ENCODE measurements around the gene PARD3.
"Not testable (repeated sequence)": the region's sequence is repeated elsewhere in the genome, so short reads cannot be mapped to it uniquely, and the experiment has no call there.

Gene PARD3

DNA sequence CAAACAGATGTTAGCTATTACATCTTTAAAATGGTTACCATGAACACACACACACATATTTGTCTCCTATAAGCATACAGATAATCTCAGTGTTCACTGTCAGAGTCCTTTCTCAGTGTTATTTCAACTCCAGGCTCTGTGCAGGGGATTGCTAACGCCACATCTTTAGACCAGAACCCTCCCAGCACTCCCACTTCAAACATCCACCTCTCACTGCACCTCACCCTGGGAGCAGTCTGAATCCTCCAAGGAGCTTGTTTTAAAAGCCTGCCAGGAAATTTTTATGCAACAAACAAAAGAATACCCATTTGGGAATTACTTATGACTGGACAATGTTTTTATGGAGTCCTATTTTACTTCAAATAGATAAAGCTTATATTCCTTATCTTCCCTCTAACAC lies 107.4 kb downstream of the PARD3 start:
- FAIRE-seq: no peak

DNA sequence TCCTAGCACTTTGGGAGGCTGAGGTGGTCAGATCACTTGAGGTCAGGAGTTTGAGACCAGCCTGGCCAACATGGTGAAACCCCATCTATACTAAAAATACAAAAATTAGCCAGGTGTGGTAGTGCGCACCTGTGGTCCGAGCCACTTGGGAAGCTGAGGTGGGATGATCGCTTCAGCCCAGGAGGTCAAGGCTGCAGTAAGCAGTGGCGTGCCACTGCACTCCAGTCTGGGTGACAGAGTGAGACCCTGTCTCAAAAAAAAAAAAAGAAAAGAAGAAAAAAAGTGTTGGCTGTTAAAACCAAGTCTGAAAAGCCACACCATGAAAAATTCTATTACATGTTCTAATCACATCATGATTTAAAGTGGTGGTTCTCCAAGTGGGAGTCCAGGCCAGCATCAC lies 108.1 kb downstream of the PARD3 start:
- FAIRE-seq: not testable (repeated sequence)

DNA sequence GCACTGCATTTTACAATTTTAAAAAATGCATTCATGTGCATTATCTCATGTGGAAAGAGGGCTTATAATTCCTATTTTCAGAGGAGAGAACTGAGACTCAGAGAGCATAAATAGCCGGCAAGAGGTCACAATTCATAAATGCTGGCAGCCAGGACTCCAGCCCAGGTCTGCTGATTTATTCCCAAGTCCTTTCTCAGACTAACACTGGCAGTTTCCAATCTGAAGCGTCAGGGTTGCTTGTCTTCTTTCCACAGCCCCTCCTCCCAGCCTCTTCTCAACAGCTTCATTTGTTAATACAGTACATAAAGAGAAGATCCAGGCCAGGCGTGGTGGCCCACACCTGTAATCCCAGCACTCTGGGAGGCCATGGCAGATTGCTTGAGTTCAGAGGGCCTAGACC lies 108.9 kb downstream of the PARD3 start:
- FAIRE-seq: no peak

DNA sequence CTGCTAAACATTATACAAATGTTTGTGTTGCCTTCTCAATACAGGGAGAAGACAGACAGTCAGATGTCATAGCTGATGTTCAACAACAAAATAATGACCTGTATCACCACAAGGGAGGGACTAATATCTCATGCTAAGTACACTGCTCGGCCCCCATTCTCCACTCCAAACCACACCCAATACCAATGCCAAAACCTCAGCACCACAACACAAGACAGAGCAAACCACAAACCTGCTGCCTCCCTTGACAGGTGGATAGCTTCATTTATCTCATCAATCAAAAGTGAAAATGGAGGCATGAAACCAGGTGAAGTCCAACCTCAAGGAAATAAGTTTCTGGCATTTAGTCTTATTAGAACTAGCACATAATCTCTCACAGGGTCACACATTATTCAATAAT lies 109.5 kb downstream of the PARD3 start:
- FAIRE-seq: no peak

DNA sequence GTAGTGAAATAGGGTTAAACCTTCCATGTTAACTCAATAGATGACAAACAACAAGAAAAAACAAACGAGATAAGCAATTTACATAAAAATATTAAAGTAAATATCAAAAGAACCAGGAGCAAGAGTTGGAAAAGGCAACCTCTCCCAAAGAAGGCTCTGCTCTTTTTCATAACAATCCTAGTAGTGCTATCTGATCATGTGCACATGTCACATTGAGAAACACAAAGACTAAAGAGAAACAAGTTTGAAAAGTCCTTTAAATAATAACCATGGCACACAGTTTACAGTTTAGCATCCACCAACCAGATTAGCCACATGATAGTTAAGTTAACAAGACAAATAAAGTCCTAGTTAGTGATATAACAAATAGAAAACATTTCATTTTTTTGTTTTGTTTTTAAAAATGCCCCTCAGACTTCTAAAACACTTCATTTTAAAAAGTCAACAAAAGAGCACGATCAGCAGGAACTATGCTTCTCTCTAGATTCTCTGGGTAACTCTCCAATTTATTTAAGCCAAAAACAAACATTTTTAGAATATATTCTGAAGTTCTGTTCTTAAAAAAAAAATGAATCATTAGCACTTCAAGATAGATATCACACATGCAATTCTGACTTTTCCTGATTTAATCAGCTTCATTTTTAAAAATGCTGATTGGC lies 110.4 kb downstream of the PARD3 start:
- no peak for FAIRE-seq

DNA sequence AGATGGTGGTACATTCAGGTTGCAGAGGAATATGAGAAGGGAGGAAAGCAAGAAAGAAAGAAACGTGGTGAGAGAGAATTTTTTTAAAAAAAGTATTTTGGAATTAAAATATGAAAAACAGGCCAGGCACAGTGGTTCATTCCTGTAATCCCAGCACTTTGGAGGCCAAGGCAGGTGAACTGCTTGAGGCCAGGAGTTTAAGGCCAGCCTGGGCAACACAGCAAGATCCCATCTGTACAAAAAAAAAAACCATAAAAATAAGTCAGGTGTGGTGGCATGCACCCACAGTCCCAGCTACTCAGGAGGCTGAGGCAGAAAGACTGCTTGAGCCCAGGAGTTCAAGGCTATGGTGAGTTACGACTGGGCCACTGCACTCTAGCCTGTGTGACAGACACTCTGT lies 112.1 kb downstream of the PARD3 start:
- no peak for FAIRE-seq

DNA sequence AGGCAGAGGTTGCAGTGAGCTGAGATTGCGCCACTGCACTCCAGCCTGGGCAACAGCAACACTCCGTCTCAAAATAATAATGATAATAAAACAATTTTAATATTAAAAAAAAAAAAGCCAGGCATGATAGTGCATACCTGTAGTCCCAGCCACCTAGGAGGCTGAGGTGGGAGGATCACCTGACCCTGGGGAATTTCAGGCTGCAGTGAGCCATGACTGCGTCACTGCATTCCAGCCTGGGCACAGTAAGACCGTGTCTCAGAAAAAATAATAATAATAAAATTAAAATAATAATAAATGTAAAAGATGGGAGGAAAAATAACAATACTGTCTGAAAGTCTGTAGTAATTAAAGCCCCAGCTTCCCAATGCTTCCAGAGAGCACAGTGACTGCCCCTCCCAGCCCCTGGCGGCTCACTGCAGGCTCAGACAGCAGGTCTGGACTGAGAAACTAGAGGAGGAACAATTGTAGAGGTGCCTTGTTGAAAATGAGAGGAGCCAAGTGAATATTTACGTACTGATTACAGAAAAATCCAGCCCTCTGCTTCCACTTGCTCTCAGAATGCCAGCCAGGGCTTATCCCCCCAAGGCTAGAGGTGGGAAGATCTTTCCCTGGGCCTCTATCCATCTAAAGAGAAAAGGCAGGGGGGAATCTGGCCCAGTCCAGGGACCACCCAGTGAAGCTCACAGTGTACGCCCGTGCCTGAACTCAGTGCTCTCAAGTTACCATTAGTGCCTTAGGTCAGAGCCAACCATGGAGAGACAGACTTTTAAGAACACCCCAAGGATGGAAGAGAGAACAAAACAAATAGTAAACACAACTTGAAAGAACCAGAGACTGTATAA lies 112.8 kb downstream of the PARD3 start:
- FAIRE-seq: no peak

DNA sequence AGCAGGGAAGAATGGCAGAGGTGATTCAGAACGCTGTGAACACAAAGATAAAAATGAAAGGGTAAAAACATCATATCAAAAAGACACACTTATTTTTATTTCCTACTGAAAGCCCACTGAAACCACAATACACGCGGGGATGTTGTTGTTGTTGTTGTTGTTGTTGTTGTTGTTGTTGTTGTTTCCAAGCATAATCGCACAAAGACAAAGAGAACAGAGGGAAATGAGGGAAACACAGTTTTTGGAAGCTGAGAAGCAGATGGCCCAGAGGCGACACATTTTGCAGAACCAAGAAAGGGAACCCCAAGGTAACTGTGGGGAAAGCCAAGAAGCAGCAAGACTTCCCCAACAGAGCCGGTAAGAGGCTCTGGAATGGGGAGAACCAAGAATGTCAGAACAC lies 113.9 kb downstream of the PARD3 start:
- no peak for FAIRE-seq

DNA sequence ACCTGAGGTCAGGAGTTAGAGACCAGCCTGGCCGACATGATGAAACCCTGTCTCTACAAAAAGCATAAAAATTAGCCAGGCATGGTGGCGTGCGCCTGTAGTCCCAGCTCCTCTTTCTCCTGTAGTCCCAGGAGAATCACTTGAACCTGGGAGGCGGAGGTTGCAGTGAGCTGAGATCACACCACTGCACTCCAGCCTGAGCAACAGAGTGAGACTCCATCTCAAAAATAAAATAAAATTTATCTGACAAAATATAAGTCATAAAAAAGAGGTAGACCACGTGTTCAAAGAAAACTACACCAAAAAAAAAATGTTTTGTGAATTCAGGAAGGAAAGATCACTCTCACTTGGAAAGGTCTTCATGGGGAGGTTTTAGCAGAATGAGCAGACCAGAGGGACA lies 114.3 kb downstream of the PARD3 start:
- not testable (repeated sequence) for FAIRE-seq

DNA sequence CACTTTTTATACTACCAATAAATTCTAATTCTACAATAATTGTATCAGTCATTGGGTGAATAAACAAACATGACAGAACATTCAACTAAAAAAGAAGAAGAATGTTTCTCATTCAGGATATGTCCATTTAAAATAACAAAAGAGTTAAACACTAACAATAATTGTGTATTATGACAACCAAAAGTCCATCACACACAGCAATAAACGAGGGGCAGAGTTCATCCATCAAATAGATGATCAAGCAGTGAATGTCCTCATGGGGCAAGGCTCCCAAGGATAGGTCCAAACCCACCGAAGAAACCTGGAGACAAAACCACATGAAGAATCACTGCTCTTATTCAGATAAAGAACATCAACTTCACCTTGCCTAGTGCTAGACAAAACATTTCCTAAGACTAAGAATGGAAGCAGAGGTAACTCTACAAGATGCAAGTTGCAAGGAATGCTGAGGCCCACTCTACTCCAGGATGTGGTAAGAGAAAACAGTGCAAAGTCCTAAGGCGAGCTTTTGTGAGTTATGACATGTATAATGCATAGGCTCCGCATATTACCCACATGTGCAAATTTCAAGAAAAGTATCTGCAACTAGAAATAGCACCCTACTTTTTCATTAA lies 115.1 kb downstream of the PARD3 start:
- FAIRE-seq: no peak

DNA sequence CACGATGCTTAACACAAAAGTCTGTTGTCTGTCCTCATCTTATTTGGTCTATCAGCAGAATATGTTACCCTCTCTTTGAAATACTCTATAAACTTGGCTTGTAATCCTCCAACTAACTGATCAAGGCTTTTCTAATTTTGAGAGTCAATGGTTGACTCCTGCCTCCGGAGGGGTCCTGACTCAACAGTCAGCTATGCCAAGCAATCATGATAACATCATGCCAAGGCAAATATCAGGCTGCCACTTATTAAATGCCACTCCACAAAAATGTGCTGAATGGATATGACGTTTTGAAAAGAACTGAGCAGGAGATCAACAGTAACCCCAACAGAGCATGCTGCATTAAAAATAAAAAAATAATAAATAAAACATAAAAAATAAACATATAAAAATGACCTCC lies 116.1 kb downstream of the PARD3 start:
- no peak for FAIRE-seq

DNA sequence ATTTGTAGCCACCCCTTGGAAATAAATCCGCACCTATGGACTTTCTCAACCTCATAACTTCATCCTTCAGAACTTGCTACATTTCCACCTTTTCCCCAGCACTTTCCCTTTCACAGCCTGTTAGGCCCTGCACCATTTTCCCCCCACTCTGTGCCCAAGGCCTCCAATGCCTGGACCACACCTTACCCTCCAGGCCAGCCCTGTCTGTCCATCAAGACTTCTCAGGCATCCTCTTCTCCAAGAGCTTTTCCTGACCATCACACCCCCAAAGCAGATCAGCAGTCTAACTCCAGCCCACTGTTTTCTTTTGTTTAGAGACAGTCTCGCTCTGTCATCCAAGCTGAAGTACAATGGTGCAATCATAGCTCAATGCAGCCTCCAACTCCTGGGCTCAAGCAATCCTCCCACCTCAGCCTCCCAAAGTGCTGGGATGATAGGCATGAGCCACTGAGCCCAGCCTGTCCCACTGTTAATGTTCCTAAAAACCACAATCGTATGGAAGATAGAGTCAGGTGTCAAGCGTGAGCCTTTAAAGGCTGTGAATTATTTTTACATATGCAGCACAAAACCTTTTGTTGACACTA lies 116.8 kb downstream of the PARD3 start:
- no peak for FAIRE-seq

DNA sequence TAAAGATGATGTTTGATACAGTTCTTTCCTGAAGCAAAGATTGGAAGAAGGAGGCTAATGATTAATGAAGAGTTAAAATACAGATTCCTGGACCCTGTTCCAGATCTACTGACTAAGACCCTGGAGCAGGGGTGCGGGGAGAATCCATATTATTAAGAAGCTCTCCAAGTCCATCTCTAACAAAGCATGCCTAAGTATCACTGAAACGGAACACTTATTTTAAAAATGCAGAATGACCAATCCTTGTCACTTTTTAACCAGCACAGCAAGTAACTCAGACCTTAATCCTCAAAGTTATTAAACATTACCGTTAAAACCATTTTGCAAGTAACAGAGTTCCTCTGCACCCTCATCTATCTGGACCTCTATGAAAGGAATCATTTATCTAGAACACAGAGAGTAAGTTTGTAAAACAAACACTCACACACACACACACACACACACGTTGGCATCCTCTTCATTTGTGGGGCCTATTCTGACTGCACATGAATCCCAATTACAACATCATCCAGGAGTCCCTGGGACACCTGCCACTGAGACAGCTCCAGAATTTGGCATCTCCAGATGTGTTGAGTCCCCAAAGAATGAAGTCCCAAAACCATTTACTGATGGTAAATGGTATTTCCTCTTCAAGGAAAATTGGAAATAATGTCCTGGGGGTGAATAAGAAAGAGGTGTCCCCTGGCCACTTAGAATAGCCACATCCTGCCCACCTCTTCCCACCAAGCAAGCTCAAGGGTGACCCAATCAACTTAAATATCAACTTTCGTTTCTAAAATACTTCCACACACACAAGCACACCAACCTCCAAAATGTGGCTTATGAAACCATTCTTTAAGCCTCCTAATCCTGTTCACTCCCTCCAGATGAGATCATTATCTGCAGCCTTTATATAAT lies 117.5 kb downstream of the PARD3 start:
- no peak for FAIRE-seq

DNA sequence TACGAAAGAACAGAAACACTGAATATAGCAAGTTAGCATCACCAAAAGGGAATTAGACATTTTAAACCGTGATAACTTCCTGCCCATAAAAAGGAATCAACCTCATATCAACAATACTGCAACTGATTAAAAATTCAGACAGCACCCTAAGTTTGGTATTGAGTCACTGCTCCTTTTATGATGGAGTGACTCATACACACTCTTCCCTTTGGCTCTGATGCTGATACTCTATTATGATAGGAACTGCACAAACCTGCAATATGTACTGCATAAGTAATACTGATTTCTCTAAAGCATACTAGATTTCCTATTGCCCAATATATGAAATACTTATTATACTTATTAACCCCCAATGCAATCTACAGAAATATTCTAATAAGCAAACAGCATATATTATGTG lies 118.7 kb downstream of the PARD3 start:
- no peak for FAIRE-seq

DNA sequence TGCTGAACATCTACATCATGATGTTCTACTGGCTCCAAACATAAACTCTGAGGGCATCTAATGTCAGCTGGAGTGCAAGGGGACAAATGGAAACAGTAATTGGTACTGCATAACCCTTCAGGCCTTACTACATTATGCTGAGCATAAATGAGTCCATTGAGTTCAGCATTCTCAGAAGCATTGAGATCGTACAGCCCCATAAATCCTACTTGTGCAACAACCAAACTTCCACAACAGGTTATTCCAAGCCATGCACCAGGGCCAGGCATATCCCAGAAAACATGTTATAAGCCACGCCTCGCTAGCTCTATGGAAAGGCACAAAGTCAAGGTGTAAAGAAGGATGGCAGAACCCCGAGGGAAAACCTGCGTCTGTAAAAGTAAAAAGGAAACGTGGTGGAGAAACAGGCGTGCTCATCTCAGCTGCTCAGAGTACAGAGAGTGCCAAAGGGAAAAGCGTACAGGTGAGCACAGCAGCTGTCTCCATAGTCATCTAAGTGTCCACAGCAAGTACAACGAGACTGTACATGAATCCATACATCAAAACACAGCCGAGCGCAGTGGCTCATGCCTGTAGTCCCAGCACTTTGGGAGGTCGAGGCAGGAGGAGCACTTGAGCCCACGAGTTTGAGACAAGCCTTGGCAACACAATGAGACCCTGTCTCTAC lies 124.6 kb downstream of the PARD3 start:
- no peak for FAIRE-seq

DNA sequence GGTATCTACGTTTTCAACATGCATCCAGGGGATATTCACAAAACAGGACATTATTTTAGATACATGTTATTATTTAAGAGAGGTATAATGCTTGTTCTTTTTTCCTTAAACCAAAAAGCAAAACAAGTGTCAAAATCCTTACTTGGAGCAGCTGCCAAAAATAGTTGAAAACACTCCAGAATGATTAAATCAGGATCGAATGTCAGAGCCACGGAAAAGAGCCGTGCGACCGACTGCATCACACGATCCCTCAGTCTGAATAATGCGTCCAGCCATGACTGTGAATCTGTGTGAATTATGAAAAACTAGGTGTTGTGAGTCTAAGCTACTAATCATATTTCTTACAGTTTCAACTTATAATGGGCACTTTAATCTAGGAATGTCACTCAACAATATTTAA lies 126.0 kb downstream of the PARD3 start:
- FAIRE-seq: no peak

DNA sequence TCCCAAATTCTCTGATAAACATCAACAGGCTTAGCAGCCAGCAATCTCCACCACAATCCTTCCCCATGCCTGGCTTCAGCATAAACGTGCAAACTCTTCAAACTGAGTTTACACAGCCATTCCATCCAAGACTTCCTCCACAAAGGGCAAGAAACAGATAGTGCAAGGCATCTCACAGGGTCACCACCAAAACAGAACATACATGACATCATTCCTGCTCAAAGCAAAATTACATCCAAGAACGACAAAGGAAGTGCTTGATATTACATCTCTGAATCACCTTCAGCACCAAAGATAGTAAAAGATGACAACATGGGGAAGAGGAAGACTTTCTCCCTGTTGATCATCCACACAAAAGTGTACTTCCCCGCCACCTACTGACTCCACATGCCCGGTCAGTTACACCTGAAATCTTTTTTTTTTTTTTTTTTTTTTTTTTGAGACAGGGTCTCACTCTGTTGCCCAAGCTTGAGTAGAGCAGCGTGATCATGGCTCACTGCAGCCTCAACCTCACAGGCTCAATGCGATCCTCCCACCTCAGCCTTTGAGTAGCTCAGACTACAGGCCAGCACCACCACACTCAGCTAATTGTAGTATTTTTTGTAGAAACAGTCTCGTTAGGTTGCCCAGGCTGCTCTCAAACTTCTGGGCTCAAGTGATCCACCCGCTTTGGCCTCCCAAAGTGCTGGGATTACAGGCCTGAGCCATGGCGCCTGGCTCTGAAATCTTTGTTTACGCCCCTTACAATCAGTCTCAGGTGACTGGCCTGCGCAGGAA lies 127.5 kb downstream of the PARD3 start:
- no peak for FAIRE-seq

DNA sequence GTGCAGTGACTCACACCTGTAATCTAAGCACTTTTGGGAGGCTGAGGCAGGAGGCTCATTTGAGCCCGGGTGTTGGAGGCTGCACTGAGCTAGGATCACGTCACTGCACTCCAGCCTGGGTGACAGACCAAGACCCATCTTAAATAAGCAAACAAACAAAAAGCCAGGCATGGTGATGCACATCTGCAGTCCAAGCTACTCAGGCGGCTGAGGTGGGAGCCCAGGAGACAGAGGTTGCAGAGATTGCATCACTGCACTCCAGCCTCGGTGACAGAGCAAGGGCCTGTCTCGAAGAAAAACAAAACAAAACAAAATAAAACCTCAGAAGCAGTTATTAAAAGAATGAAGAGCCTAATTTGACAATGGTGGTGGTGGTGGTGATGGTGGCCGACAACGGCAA lies 132.5 kb downstream of the PARD3 start:
- FAIRE-seq: no peak

DNA sequence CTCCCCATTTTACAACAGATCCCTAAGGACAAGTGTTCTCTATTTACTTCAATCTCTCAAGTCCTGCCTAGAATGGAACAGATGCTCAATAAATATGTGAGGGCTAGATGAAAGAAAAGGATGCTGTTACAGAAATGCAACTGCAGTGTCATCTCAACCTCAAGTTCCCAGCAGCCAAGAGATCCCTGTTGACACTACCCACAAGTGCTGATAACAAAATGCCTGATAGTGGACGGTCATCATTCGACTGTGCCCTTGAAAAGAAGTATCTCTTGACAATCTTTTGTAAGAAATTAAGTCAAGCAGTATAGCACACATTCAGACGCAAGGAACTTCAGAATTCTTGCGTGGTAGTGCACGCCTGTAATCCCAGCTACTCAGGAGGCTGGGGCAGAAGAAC lies 133.2 kb downstream of the PARD3 start:
- FAIRE-seq: no peak

DNA sequence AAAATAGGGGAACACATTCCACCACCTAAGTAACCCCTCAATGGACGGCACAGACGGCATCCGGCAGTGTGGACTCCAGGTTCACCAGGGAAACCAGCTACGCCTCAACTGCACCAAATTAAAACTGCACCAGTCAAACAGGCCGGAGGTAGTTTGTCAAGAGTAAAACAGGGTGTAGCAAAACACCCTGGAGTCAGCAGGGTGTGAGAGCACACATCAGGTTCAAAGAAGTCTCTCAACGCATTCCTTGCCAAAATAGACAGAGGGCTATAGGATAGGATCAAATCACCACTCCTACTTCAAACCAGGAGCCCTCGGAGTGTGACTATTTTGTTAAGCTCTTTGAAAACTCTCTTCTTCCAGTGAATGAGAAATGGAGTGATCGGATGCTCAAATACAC lies 135.9 kb downstream of the PARD3 start:
- FAIRE-seq: no peak

DNA sequence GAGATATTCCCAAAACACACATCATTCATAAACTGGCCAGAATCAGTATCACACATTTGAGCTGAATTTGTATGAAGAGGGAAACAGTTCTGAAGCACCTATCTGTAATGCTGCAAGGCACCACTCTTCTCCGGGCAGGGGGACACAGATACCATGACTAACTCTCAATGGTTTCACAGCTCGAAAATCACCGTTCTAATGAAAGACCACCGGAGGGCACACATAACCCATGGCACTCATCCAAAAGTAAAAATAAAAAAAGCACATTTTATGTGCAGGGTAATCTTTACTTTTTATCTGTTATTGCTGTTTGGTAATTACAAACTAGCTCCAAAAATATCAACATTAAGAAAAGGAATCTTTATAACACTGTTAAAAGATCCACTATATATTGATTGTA lies 137.5 kb downstream of the PARD3 start:
- FAIRE-seq: peak; percentile 25

Data from A204.1 (cell line).